ENCODE data around the gene MMEL1.
"Not testable (repeated sequence)": the region's sequence is repeated elsewhere in the genome, so short reads cannot be mapped to it uniquely, and the experiment has no call there.

Gene MMEL1

DNA sequence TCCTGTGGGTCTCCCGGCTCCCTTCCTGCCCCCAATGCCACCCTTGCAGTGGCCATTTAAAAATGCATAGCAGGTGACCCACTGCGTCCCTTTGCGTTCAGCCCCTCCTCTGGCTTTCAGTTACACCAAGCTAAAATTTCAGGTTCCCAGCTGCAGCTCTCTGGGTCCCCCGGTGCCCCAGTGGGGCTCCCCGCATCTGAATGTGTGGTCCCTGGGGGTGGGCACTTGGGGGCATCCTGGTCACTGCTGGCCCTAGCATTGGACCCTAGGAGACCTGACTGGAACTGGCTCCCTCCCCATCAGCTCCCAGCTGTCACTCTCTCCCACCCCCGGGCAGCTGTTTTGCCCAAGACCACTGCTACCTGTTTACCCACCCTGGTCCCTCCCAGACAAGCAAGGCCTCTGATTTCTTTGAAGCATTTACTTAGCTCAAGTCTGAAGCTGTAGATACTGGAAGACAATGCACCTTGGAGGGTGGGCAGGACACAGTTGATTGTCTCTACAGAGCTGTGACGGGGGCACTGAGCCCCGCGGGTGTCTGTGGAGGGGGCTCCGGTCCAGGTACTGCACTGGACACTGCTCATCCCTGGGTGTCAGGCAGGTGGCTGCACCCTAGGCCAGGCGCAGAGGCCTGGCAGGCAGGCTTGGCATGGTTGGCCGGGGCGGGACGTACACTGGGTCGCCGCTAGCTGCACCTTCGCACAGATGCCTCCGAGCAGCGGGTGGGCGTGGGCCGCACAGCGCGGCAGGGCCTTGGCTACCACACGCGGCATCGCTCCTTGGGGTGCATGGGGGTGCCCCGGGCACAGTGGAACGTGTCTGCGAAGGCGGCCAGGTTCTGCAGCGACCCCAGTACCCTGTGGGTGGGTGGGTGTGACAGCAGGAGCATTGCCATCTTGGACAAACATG, 42.3 kb downstream of the MMEL1 start:
- FAIRE-seq = no peak

DNA sequence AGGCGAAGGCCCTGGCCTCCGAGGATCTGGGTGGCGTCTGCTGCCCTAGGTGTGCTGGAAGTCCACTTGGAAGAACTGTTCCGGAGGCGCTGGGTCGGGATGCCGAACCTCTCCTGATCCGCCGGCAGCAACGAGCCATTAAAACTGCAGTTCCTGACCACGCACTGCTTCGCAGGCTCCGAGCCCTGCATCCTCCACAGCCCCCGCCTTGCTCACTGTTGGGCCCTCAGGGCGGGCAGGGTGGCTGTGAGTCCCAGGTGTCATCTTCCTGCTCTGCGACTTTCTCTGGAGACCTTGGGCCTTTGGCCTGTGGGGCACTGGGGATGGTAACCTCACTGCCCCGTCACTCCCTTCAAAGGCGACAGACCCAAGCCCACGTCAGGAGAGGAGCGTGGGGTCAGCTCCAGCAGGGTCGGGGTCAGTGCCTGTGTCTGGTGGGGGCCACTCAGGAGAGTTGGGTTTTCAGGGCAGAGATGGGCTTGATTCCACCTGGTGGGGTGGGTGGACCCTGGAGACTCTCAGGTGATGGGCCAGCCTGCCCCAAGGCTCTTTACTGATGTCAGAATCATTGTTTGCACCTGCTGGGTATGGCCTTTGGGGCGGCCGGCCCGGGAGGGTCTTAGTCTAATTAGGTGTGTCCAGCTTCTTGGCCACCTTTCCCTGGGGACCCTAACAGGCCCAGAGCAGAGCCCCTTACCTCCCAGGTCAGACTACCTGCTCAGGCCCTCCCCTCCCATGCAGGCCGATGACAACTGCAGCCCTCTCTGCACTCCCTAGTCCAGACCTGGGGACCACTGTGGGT, 43.2 kb downstream of the MMEL1 start:
- FAIRE-seq = no peak

- no peak for FAIRE-seq
Measured at GRCh38 chr1:2588661-2589430, 44.0 kb downstream of the MMEL1 start.

DNA sequence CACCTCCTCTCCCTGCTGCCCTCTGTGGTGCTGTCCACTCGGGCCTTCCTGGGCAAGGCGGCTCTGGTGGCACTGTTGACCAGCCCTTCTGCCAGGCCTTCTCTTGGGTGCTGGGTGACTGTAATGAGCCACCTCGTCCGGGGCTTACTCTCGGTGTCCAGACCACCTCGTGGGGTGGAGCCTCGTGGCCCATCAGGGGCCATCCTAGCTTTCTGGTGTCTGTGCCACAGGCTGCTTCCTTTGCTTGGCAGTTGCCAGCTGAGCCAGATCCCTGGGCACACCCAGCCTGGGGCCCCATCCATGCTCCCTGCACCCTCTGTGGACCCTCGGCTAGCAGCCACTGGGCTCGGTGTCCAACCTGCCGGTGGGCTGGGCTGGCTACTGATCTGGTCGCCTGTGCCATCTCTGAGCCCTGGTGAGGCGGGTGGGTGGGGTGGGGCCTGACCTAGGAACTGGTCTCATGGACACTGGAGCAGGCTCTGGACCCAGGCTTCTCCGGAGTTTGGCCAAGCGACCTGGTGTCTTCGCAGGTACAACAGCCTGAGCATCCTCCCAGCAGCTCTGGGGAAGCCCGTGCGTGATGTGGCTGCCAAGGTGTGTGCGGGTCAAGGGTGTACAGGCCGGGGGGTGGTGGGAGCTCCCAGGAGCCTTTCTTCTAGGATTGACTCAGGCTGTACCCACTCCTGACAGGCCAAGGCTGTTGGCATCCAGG, 44.8 kb downstream of the MMEL1 start:
- FAIRE-seq = no peak

DNA sequence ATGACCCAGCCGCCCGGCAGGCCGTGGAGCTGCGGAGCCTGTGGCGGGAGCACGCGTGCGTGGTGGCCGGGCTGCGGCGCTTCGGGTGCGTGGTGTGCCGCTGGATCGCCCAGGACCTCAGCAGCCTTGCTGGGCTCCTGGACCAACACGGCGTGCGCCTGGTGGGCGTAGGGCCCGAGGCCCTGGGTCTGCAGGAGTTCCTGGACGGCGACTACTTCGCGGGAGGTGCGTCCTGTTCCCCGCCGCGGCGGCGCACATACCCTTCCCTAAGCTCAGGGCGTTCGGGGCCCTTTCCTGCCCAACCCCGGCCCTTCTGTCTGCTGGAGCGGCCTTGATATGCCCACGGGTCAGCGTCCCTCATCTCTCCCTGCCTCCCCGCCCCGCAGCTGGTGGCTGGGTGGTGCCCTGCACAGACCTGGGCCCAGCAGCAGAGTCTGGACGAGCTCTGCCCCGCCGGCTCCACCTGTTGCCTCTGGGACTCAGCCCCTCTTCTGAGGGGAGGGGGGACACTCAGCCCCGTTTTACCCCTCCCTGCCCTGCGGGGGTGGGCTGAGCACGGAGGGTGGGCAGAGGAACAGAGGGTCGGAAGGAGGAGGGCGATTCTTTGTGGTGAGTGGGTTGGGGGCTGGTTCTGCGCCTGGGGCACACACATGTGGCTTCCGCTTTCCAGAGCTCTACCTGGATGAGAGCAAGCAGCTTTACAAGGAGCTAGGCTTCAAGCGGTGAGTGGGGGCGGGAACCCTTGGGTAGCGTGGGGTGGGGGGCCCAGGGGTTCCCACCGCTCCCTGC, 45.6 kb downstream of the MMEL1 start:
- no peak for FAIRE-seq

GRCh38 chr1:2586154-2587070, 46.4 kb downstream of the MMEL1 start, which contains the start of gene PRXL2B:
TSS of gene PRXL2B (plus strand) at chr1:2586777. CDS start at chr1:2586886, 109 bp downstream.
- FAIRE-seq = peak; percentile 18

GRCh38 chr1:2585318-2586092, 47.3 kb downstream of the MMEL1 start:
- FAIRE-seq = no peak

- FAIRE-seq = no peak
Measured at GRCh38 chr1:2584686-2585317, 48.0 kb downstream of the MMEL1 start.

DNA sequence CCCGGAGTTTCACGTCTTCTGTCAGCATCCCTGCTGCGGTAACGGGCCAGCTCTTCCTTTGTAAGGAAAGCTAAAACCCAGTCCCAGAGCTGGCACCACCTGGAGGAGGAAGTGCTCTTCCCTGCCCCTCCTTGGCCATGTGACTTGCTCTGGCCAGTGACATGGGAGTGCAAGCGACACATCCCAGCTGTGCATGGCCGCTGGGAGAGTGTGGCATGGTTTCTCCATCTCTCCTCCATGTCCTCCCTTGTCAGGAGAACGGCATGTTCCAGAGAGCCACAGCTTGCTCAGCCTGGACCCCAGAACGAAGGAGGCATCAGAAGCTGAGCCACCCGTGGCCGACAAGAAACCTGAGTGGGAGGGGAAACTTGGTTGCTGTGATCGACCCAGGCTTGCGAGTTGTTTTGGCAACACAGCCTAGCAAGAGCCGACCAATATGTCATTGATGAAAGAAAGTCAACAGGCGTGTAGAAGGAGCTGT, 48.9 kb downstream of the MMEL1 start:
- FAIRE-seq = no peak

- no peak for FAIRE-seq
Measured at GRCh38 chr1:2583331-2583791, 49.5 kb downstream of the MMEL1 start.

DNA sequence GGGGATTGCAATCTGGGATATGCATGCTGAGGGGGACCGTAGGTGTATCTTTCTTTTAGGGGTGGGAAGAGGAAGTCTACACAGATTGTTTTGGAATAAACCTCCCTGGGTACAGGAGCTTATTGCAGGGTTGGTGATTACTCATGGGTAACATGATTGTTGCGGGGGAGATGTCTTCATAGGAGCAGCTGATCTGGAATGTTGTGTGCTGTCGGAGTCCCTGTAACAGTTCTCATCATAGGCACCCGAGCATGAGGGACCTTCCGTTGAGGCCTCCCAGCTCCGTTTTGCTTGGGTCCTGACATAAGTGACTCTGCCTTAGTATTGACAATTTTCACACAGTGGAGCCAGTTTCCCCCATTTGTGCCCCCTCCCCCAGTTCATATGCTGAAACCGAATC, 50.4 kb downstream of the MMEL1 start:
- FAIRE-seq = no peak

DNA sequence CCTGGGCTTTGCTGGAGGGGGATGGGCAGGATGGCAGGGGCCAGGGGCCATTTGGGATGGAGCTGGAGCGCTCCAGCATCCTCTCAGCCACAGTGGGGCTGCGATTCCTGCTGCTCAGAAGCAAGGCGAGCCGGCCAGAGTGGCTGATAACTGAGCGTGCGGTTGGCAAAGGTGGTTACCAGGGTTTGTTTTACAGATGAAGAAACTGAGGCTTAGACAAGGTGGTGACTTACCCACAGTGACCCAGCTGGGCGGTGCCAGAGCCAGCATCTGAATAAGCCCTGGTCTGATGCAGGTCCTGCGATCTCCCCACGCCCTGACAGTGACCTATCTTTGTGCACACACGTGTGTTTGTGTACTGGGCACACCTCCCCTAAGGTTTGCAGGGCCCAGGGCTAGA, 52.1 kb downstream of the MMEL1 start:
- no peak for FAIRE-seq

DNA sequence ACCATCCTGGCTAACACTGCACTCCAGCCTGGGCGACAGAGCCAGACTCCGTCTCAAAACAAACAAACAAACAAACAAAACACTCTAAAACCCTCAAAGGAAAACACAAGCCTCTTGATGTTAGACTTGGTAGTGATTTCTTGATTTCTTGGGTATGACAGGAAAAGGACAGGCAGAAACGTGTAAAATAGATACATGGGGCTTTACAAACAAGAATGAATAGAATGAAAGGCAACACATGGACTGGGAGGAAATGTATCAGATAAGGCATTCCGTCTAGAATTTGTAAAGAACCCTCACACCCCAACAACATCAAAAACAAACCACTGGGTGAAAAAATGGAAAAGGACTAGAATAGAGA, 54.1 kb downstream of the MMEL1 start:
- no peak for FAIRE-seq

GRCh38 chr1:2577565-2578075, 55.2 kb downstream of the MMEL1 start:
- not testable (repeated sequence) for FAIRE-seq

DNA sequence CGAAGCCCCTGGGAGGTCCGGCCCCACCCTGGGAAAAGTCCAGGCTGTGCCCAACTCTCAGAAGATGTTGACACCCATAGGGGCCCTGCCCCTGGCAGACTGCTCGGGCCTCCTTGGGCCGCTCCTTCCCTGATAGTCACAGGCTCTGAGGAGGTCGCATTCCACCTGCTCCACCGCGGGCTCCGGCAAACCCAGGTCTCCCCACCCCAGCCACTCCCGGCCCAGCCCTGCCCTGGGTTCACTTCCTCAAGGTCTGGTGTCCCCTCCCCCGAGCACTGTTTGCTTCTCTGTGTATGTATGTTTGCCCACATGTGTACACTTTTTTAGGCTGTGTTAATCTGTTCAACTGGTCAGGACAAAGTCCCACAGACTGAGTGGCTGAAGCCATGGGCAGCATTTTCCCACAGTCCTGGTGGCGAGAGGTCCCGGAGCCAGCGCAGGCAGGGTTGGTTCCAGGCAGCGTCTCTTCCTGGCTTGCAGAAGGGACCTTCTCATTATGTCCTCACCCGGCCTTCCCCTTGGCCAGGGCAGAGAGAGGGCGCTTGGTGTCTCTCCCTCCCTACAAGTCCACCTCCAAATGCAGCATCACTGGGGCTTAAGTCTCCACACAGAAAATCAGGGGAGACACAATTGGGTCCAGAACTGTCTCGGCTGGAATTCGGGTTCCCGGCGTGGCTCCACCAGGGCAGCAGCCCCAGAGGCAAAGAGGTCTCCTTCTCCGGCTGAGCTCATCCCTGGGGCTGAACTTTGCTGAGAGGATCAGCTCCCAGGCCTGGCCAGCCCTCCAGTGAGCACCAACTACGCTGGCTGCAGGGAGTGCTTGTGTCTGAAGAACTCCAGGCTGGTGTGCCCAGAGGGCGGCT, 56.8 kb downstream of the MMEL1 start:
- no peak for FAIRE-seq

DNA sequence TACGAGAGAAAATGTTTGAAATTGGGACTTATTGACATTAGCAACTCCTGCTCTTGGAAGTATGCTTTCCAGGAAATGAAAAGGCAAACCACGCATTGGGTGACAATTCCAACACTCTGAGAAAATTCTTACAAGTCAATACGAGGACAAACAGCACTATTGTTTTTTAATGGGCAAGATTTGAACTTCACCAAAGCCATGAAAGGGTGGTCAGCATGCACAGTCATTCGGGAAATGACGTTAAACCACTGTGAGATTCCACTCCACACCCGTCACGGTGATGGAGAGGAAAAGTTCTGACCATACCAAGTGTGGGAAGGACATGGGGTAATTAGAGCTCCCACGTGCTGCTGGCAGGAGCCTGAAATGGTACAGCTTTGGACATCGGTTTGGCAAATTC, 58.5 kb downstream of the MMEL1 start:
- FAIRE-seq = no peak

GRCh38 chr1:2573250-2573920, 59.4 kb downstream of the MMEL1 start:
- FAIRE-seq = no peak

All from endometrium (tissue), 2 donors.